Breast epithelium (tissue), 3 donors: ENCODE data around the gene HDAC10.

Experiments
- CTCF ChIP-seq, 3 donors: fragments of 450-650 bp; IDR thresholded peaks; one replicate each; pipeline ENCODE4 v1.5.1; 2016 to 2017; ENCODE audit warnings: antibody characterized with exemption in 3 of 3, mild to moderate bottlenecking in 3 of 3, moderate library complexity in 3 of 3
- POLR2A ChIP-seq: fragments of 450-650 bp; IDR thresholded peaks from one replicate; pipeline ENCODE4 v1.6.1; 2016; ENCODE audit warnings: antibody characterized with exemption, mild to moderate bottlenecking, moderate library complexity
- POLR2AphosphoS5 ChIP-seq, 3 donors: sonication (generic); formaldehyde crosslinking; IDR thresholded peaks; one replicate each; pipeline ENCODE4 v1.6.1; 2017; ENCODE audit warnings: antibody characterized with exemption in 3 of 3

- TF ChIP-seq CTCF (IDR thresholded peaks at IDR 0.05) (no peak), POLR2A (no peak), POLR2AphosphoS5 (IDR thresholded peaks at IDR 0.05) (no peak)
Observed at GRCh38 chr22:50266994-50267393, 15.9 kb upstream of the HDAC10 start.
